GM21360 (cell line): ENCODE results near the gene EIF3L.

ENCODE experiments used
- ATAC-seq: cut with Tn5 transposase; IDR thresholded peaks from one replicate; pipeline ENCODE4 v1.9.1; 2021; ENCODE audit warnings: mild to moderate bottlenecking, moderate library complexity; ENCODE audit not compliant: unreplicated experiment

Gene EIF3L

DNA sequence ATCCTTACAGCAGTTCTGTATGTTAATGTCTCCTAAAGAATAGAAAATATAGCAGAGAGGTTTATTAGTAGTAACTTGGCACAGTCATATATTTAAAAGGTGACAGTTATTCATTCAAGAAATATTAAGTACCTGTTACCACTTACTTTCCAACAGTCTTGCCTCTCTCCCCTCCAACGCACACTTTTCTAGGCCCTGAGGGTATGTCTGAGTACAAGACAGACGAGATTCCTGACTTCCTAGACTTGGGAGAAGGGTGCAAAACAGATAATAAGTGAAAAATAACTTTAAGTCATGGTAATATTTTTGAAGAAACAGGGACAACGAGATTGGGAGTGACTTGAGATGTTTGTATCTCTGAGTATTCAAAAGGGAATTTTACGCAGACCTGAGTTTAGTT is 1.6 kb downstream of the EIF3L start:
- no peak for ATAC-seq

DNA sequence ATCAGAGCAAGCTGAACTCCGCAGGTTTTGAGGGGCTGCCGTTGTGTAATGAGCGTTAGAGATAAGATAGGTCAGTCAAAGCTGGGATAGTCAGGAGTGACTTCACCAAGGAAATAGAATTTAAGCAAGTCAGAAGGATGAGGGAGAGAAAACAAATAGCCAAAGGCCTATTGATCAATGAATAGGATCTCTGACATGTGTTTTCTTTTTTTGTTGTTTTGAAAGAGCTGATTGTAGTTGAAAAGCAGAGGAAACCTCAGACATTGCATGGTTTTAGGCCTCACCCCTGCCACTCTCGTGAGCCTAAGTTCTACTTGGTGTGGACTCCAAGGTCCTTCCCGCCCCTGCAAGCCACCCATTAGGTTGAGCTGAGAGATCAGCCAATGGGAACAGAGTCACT is 3.2 kb downstream of the EIF3L start:
- no peak for ATAC-seq

DNA sequence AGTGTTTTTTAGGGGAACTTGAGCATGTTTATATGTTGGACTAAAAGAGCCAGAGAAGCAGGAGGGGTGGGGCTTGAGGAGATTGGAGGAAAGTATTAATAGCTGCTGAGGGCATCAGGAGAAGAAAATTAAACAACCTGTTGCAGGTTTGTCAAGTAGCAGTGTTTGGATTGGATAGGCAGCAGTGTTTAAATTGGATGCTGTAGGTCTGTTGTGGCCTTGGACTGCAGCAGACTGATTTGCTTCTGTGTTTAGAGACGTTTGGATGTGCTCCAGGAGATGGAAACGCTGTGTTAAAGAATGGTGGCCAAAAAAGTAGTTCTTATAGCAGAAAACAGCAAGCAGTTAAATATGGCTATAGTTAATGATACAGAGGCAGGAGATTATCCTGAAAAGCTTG is 5.7 kb downstream of the EIF3L start:
- ATAC-seq: no peak

DNA sequence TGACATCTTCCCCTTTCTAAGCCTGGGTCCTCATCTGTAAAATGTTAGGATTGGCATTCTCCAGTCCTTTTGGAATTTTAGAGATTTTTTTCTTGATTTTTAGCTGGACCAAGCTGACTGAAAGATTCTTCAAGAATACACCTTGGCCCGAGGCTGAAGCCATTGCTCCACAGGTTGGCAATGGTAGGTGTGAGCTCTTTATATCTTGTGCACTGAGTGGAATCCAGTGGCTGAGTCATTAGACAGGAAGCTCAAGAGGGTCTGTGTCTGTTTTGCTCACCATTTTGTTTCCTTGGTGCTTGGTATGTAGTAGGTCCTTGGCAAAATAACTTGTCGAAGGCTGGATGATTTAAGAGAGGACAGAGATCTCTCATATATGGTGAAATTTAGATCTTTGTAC is 6.2 kb downstream of the EIF3L start:
- no peak for ATAC-seq

DNA sequence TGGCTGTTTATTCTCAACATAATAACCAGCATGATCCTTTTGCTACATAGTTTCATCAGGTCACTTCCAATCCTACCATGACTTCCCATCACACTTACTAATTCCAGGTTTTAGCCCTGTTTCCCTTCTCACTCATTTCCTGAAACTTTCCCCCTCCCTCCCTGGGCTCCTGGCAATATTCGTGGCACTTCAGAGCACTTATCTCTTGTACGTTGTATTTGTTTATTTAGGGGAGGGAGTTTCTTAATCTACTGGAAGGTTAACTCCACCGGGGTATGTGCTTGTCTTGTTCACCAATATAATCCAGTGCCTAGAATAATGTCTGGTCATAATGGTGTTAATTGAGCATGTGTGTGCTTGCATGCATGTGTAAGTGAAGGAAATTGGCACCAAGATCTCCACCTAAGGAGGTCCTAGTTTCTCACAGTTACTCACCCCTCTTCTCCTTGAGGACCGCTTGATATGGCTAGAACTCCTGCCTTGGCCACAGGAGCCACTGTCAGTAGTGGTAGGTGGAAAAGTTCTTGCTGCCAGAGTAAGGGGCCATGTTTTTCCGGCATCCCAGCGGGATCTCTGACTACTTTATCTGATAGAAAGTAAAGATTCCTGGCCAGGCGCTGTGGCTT is 11.7 kb downstream of the EIF3L start:
- ATAC-seq: no peak

DNA sequence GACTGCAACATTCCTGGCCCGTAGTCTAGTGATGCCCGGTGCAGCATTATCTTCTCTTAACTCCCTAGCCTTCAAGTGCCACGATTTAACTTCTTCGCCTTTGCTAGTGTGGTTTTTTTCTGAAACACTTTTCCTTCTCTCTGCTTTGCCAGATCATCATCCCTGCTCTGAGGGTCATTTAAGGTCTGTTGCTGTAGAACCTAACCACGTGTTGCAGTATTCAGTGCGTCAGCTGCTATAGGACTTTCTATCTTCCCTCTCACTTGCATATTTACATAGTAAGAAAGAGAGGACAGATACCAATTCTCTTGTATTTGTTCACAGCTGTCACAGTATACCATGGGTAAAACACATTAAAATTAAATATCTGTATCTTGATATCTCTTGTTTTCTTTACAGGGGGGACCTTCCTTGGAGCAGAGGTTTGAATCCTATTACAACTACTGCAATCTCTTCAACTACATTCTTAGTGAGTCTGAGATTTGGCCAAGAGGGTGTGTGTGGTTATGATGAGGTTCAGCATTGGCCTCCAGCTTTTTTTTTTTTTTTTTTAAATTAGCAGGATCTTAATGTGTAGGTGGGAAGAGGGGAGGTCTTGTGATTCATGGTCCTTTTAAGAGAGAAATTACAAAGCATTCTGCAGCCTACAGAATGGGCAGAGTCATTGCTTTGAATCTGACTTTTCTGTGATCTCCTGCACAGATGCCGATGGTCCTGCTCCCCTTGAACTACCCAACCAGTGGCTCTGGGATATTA is 13.5 kb downstream of the EIF3L start:
- no peak for ATAC-seq

DNA sequence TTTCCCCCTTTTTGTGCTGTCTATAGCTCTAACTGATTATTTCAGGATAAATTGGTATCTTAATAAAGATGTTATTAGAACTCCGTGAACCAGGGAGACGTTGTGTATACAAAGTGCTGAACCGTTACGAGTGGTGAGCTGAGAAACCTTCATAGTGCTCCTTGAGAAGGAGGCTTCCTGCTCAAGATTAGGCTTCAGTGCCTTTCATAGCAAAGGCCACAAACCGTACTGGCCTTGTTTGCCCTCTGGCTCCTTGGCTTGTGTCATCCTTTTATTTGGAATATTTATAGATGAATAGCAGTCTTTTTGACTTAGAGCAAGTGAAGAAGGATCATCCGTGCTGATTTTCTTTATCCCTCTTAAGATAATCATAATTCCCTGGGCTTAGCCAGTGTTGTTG is 16.3 kb downstream of the EIF3L start:
- ATAC-seq: no peak

DNA sequence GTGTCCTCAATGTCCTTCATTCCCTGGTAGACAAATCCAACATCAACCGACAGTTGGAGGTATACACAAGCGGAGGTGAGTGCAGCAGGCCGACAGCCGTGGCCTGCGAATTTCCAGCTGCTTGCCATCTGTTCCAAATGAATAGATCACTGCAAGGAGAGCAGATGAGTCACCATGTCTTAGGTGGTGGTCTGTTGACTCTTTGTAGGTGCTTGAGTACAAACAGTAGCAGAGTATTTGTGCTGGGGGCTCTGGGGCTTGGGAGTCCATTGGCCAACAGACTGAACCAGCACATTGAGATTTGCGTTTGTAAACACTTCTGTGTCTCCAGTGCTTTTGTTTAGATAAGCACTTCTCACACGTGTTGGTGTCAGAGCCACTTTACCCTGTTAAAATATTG is 21.1 kb downstream of the EIF3L start:
- ATAC-seq: no peak

DNA sequence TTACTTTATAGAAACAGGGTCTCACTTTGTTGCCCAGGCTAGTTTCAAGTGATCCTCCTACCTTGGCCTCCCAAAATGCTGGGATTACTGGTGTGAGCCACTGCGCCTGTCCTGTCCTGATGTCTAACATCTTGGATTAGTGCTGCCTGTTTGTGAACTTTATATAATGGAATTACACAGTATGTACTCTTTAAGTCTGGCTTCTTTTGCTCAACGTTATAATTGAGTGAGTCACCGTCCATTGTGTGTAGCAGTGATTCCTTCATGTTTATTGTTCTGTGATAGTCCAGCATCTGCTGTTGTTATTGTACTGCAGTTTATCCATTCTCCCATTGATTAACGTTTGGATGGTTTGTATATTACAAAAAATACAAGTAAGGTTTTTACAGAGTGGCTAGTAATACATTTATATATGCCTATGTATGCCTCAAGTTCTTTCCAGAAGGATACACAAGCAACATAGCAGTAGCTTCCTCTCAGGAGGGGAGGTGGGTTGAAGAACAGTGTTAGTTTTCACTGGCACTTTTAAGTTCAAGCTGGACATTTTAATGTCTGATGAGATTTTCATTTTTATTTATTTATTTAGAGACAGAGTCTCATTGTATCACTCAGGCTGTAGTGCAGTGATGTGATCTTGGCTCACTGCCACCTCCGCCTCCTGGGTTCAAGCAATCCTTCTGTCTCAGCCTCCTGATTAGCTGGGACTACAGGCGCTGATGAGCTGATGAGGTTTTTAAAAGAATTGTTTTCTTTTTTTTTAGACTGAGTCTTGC is 31.6 kb downstream of the EIF3L start:
- ATAC-seq: no peak

DNA sequence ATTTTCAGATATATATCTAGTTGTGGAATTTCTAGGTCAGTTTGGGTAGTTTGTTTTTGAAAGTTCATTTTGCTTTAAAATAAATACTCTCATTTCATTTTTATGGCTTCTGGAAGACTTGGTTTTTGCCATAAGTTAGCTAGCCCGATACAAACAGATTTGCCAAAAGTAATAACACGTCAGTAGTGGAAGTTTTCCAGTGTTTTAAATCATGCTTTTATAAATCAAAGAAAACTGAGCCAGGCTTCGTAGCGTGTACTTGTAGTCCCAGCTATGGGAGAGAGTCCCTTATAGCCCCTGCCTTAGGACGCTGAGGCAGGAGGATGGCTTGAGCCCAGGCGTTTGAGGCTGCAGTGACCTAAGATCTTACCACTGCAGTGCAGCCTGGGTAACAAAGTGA is 35.2 kb downstream of the EIF3L start:
- no peak for ATAC-seq

DNA sequence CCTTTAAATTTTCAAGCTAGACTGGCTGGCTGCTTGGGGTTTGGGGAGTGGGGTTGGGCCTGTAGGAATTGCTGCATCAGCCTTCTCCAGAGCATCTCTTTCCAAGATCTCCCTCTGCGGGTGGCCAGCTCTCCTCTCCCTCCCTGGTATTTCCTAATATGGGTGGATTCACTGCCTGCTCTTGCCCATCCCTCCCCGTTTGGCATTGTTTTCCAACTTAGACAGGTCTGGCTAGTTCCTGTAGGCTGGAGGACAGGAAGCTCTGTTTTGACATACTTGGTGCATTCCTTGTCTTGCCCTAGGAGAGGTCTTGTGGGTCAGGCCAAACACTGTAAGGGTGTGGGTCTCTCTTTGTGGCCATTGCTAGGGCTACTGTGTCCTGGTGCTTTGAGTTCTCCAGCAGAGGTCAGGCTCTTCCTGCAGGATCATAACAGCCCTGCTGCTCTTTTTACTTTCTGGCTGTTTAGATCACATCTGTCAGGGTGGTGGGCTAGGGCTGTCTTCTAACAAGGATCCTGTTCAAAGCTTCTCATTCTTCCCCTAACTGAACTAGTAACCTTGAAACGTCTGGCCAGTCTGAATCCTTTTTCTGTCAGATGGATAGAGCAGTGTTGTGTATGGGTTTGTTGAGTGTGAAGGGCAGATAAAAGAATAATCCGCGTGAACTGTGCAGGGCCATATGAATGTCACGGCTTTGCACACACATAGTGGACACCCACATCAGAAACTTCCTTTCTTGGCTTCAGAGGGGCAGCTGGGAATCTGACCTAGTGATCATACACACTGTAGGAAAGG is 38.6 kb downstream of the EIF3L start:
- ATAC-seq: no peak

DNA sequence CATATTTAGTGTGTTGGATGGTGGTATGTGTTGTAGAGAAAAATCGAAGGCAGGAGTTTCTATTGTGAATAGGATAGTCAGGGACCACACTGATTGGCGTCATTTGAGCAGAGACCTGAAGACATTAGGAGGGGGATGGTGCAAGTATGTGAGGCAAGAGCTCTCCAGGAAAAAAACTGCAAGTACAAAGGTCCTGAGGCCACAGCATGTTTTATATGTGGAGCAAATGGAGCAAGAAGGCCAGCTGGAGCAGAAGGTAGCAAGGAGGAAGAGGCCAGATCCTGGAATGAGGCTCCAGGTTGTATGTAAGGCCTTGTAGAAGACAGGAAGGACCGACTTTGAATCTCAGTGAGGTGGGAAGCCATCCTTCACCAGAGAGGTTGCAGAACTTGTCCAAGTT is 42.7 kb downstream of the EIF3L start:
- ATAC-seq: no peak

DNA sequence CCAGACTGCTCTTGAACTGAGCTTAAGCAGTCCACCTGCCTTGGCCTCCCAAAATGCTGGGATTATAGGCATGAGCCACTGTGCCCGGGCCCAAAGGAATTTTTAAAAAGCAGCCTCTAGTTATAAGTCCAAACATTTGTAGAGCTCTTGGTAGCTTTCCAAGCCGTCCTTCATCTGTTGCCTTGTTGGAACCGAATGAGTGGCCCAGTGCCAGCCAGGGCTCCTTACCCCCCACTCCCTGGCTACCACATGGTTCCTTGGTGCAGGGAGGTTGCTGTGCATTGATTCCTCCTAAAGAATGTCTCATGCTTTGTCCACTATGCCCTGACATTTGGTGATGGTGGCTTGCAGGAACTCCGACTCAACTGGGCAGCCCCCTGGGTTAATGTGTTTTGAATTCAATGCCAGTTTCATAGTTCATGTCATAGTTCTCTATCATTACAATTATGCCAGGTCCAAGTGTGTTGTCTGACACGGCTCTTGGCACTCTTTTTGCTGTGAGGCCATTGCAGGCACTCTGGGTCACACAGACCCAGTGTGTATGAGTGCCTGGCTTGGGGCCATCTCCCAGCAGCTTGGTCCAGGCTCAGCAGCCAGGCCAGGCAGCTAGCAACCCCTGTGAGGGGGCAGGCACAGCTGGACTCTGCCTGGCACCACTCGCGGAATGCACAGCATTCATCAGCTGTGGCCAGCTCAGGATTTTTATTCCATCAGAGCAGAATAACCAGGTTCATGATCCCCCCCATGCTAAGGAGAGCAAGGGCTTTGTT is 43.5 kb downstream of the EIF3L start:
- ATAC-seq: no peak

DNA sequence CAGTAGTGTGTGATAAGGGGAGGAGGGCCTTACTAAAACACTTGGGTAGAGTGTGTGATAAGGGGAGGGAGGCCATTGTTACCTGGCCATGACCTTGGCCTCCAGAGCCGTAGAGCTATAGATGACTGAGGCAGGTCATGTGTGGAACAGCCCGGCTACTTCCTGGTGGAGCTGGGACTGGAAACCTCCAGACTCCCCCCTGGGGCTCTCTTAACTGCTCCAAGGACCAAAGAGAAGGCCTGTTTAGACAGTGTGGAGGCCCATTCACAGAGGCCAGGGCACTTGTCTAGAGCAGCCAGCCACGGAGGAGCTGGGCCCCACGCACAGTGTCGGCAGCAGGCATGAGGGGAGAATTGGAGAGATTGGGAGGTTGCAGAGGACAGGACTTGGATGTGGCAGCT is 44.4 kb downstream of the EIF3L start:
- ATAC-seq: no peak

DNA sequence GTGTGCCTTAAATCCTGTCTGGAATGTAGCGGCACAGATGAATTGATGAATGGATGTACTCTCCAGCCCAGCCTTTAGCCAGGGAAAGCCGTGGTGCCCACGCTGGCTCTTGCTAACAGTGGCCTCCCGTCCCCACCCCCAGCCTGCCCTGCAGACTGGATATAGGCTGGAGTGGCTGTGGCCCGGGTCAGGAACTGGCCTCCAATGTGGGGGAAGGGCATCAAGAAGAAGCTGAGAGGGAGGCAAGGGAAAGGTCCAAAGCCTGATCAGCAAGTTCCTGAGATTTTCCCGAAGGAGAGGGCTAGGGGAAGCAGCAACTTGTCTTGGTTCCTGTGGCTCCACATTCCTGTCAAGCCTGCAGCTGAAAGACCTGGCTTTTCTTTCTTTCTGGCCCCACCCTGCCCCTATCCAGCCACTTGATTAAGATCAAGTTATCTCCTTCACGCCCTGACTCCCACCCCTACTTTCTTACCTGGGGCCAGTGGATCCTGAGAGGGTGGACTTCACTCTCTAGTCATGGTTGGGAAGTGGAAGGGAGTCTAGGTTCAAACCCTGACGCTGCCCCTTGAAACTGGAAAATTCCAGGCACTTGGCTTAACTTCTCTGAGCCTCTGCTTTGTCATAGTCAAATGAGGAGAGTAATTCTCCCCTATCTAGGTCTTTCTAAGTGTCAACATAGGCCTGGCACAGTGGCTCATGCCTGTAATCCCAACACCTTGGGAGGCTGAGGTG is 45.9 kb downstream of the EIF3L start:
- ATAC-seq: no peak

DNA sequence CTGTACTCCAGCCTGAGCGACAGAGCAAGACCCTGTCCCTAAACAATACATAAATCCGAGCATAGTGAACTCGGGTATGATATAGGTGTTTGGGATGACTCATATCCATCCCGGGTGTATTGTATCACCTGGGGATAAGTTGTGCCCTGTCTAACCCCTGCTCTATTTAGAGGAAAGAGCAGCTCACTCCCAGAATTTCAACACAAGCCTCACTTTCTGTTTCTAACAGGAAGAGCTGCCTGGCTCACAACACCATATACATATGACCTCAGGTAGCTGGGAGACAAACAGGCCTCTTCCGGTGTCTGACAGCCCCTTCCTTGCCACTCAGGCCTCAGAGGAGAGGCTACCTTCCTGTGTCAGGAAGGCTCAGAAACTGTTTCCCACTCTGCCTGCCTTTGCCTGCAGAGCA is 47.0 kb downstream of the EIF3L start:
- no peak for ATAC-seq

DNA sequence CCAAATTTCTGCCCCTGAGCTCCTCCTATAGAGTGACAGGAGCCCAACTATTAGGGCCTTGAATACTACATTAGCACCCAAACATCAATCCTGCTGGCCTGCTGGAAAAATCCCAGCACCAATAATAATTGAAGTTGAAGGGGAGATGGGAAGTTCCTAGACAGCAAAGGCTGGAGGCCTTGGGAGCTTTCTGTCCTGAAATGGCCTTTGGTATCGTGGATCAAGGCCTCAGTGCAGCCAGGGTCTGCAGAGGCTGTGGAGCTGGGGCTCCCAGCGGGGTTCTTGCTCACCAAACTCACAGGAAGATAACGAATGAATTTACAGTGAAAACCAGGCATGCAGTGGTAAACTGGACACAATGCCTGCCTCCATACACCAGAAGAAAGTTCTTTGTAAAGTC is 47.7 kb downstream of the EIF3L start:
- no peak for ATAC-seq

DNA sequence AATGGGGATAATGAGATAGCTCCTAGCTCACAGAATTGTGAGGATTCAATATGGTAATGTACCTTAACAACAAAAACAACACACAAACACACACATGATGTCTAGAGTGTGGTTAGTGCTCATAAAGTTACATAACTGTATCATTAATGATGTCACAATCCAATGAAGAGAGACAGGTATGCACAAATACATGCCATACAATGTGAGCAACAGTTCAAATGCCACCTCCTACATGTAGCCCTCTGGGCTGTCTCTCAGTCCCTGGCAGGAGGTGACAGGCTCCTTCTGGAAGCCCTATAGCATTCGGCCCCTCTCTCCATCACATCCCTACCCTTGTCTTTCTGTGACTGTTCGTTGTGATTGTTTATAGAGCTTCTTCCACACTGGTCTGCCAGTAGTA is 48.6 kb downstream of the EIF3L start:
- ATAC-seq: no peak

DNA sequence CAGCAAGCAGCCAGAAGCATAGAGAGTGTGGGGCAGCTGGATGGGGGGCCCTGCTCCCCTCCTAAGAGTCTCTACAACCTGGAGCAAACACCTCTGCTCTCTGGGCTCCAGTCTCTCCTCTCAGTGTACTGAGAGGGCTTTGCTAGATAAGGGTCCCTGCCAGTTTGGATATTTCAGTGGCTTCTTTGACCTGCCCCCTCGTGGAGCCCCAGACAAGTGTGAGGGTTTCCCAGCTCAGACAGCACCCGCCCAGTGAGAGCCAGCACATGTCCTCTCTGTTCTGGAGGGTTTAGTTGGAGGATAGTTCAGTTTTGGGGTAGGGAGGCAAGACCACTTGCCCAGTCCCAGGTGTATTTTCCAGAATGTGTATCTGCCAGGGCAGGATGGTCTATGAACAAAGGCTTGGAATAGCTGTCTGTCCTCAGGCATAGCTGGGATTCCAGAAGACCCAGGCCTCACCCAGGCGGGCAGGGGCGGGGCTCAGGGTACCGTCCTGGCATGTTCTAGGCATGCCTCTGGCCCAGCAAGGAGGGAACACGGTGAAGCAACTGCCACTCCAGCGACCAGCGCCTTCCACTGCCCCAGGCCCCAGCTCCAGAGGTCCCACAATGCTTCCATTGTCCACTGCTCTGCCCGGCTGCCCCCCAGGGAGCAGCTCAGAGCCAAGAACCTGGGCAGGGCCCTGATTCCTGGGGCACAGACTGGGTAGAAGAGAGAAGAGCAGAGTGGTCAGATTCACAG is 49.4 kb downstream of the EIF3L start:
- no peak for ATAC-seq
